BE2C (cell line): Measurements from ENCODE around the gene SURF1.

Experiments used
- DNase-seq: peaks from one replicate; pipeline ENCODE4 v3.0.0-alpha.2; 2020
- H3K27me3 ChIP-seq: fragments of 250-450 bp; sonication (Bioruptor Pico); 2 replicates; pipeline ENCODE4 v1.5.1; 2020; ENCODE audit warnings: mild to moderate bottlenecking
- H3K36me3 ChIP-seq: fragments of 250-450 bp; sonication (Bioruptor Pico); 2 replicates; pipeline ENCODE4 v1.5.1; 2020; ENCODE audit warnings: mild to moderate bottlenecking
- H3K4me1 ChIP-seq: fragments of 250-450 bp; sonication (Bioruptor Pico); 2 replicates; pipeline ENCODE4 v1.5.1; 2020
- H3K4me3 ChIP-seq: 2 replicates; pipeline ENCODE4 v1.5.1; 2011; ENCODE audit warnings: low read depth, low read length
- H3K9me3 ChIP-seq: fragments of 250-450 bp; sonication (Bioruptor Pico); 2 replicates; pipeline ENCODE4 v1.5.1; 2020
- CTCF ChIP-seq: IDR thresholded peaks from 2 replicates; pipeline ENCODE4 v1.5.1; 2012; ENCODE audit warnings: mild to moderate bottlenecking, low read depth, low read length

The SURF1 gene

GRCh38 chr9:133386338-133386737 is 30.1 kb upstream of the SURF1 start:
- no peaks in the 10 kb centered on the region for H3K4me1 ChIP-seq

GRCh38 chr9:133385452-133385851 is 29.2 kb upstream of the SURF1 start:
- Histone ChIP-seq H3K4me1 (no peaks in the 10 kb centered on the region), H3K4me3 (no peak overlapping the region), H3K9me3 (0 out of 2 replicates have a peak, but pooled peaks cover 2% of the 10 kb centered on the region), H3K36me3 (no peaks in the 10 kb centered on the region), H3K27me3 (no peaks in the 10 kb centered on the region)
- no peak for TF ChIP-seq CTCF
- no peak for DNase-seq

More at GRCh38 chr9:133386338-133386737, 30.1 kb upstream of the SURF1 start:
- Histone ChIP-seq H3K27me3 (no peaks in the 10 kb centered on the region), H3K4me3 (no peak overlapping the region), H3K36me3 (no peaks in the 10 kb centered on the region), H3K9me3 (0 out of 2 replicates have a peak, but pooled peaks cover 2% of the 10 kb centered on the region)
- TF ChIP-seq CTCF = no peak
- no peak for DNase-seq

- no peaks in the 10 kb centered on the region for H3K27me3 ChIP-seq
- H3K4me3 ChIP-seq = no peak overlapping the region
- no peaks in the 10 kb centered on the region for H3K36me3 ChIP-seq
- DNase-seq = no peak
- TF ChIP-seq CTCF = no peak
- H3K4me1 ChIP-seq = no peaks in the 10 kb centered on the region
- H3K9me3 ChIP-seq = 0 out of 2 replicates have a peak, but pooled peaks cover 2% of the 10 kb centered on the region
These were observed 28.5 kb upstream of the SURF1 start for GRCh38 chr9:133384736-133385321.

GRCh38 chr9:133383438-133383837 is 27.2 kb upstream of the SURF1 start:
- DNase-seq = no peak
- H3K27me3 ChIP-seq = no peaks in the 10 kb centered on the region
- H3K36me3 ChIP-seq = no peaks in the 10 kb centered on the region
- H3K4me1 ChIP-seq = peaks cover under 1% of the 10 kb centered on the region; the same call in 1 of the 2 replicates
- no peak for TF ChIP-seq CTCF
- no peak overlapping the region for H3K4me3 ChIP-seq
- H3K9me3 ChIP-seq = 0 out of 2 replicates have a peak, but pooled peaks cover 2% of the 10 kb centered on the region

- no peaks in the 10 kb centered on the region for H3K27me3 ChIP-seq
These were observed 26.3 kb upstream of the SURF1 start for GRCh38 chr9:133382507-133383141.

More at GRCh38 chr9:133382507-133383141, 26.3 kb upstream of the SURF1 start:
- H3K4me1 ChIP-seq = peaks cover 3% of the 10 kb centered on the region; the same call in 1 of the 2 replicates
- DNase-seq = no peak
- no peak overlapping the region for H3K4me3 ChIP-seq
- 0 out of 2 replicates have a peak, but pooled peaks cover 2% of the 10 kb centered on the region for H3K9me3 ChIP-seq
- no peak for TF ChIP-seq CTCF
- H3K36me3 ChIP-seq = no peaks in the 10 kb centered on the region
